ENCODE measurements around the gene ANKK1. TPM values are rescaled to one million over a fixed set of nuclear protein-coding genes. Genes with fewer than 3 reads are reported as not detected.

The ANKK1 gene
- total and polyA plus RNA-seq, 10 of the 15 experiments (the other 5 are each of a cell fraction or from before 2014, with no cell fraction given), result not detected

DNA sequence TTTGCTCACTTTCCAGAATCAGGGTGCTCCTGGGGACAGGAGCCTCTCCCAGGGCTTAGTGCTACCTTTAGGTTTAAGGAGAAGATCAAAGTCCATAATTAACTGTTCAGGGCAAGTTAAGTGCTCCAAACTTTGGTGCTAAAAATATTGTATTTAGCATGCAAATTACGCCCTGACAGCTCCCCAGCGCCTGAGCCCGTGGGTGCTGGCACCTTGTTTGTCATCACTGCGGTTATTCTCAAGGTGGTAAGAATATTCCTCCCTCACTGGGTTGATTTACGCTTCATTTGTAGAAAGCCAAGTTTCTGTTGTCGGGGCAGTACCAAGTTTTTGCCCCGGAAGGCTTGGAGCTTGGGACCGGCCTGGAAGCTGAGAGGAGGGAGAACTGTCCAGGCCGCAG is 21.3 kb downstream of the ANKK1 start:
- H3K4me2 ChIP-seq (ENCODE audit: control insufficient read depth, insufficient read depth), result no peak overlapping the region
- H3K36me3 ChIP-seq (ENCODE audit: control insufficient read depth in 2 of 2, insufficient read depth in 2 of 2, low read length in 1 of 2), result no peaks in the 10 kb centered on the region
- BruUV-seq (replicated peaks), result no TSS peak
- CTCF ChIA-PET, result no interaction called here
- no peak overlapping the region for H2AFZ ChIP-seq (ENCODE audit: control insufficient read depth, low read depth, low read length)
- WGBS (ENCODE audit: insufficient coverage, insufficient replicate concordance, low lambda C conversion rate, missing lambda C conversion rate), result 9% methylated on average over 9 of the region's 9 CpGs
- intact Hi-C loops (cut with micrococcal nuclease; ENCODE audit: unreplicated experiment), result no loop called here
- no peak for DNase-seq (ENCODE audit: low read depth, low spot score)
- H3K9me3 ChIP-seq (replicated peaks; ENCODE audit: control insufficient read depth, insufficient read depth, low read length), result no peaks in the 10 kb centered on the region
- H3K9ac ChIP-seq (ENCODE audit: control insufficient read depth, insufficient read depth, low read length), result no peak overlapping the region
- in situ Hi-C loops (cut with MboI), result no loop called here
- SMC1A ChIA-PET (ENCODE audit: uncharacterized antibody, unreplicated experiment), result no interaction called here
- RAD21 ChIA-PET (ENCODE audit: unreplicated experiment), result no interaction called here
- TF ChIP-seq NFXL1 (IDR thresholded peaks at IDR 0.05; ENCODE audit: borderline replicate concordance), result no peak
- TF ChIP-seq KLF5 (IDR thresholded peaks at IDR 0.05; ENCODE audit: partially characterized antibody), result no peak
- TF ChIP-seq POLR2AphosphoS5 (IDR thresholded peaks at IDR 0.05; ENCODE audit: low read length), result no peak
- no peak for TF ChIP-seq CREM (IDR thresholded peaks at IDR 0.05; ENCODE audit: low read depth)
- TF ChIP-seq, protein P1, sequence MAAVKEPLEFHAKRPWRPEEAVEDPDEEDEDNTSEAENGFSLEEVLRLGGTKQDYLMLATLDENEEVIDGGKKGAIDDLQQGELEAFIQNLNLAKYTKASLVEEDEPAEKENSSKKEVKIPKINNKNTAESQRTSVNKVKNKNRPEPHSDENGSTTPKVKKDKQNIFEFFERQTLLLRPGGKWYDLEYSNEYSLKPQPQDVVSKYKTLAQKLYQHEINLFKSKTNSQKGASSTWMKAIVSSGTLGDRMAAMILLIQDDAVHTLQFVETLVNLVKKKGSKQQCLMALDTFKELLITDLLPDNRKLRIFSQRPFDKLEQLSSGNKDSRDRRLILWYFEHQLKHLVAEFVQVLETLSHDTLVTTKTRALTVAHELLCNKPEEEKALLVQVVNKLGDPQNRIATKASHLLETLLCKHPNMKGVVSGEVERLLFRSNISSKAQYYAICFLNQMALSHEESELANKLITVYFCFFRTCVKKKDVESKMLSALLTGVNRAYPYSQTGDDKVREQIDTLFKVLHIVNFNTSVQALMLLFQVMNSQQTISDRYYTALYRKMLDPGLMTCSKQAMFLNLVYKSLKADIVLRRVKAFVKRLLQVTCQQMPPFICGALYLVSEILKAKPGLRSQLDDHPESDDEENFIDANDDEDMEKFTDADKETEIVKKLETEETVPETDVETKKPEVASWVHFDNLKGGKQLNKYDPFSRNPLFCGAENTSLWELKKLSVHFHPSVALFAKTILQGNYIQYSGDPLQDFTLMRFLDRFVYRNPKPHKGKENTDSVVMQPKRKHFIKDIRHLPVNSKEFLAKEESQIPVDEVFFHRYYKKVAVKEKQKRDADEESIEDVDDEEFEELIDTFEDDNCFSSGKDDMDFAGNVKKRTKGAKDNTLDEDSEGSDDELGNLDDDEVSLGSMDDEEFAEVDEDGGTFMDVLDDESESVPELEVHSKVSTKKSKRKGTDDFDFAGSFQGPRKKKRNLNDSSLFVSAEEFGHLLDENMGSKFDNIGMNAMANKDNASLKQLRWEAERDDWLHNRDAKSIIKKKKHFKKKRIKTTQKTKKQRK (IDR thresholded peaks at IDR 0.05; ENCODE audit: low read depth, low read length), result no peak
- no peak for TF ChIP-seq FOS (IDR thresholded peaks at IDR 0.05; ENCODE audit: borderline replicate concordance, extremely low read depth, insufficient read length)
- TF ChIP-seq SUZ12 (IDR thresholded peaks at IDR 0.05; ENCODE audit: unreplicated experiment), result no peak
- TF ChIP-seq ESRRA (IDR thresholded peaks at IDR 0.05; ENCODE audit: low read length), result no peak
- no peaks in the 10 kb centered on the region for H3K4me1 ChIP-seq (ENCODE audit: control insufficient read depth, insufficient read depth, low read length)
- H3K79me2 ChIP-seq (ENCODE audit: control insufficient read depth, insufficient read depth, low read length), result no peaks in the 10 kb centered on the region
- H3K4me3 ChIP-seq, result no peak overlapping the region
- FAIRE-seq, result no peak
- no peaks in the 10 kb centered on the region; the same call in 1 of the 2 replicates for H4K20me1 ChIP-seq (ENCODE audit: control insufficient read depth, insufficient read depth)
- no peak for ATAC-seq
- peaks cover 0 to 6% of the 10 kb centered on the region in 2 experiments; a peak in 2 of 4 replicates for H3K27me3 ChIP-seq (replicated peaks in 1 of 2; ENCODE audit: control insufficient read depth in 2 of 2, insufficient read depth in 2 of 2, low read length in 1 of 2)
- no peak overlapping the region for H3K27ac ChIP-seq (ENCODE audit: control insufficient read depth, insufficient read depth)
- POLR2A ChIA-PET, result no interaction called here

Data from GM12878 (cell line).